GM21825 (cell line): Measurements from ENCODE around the gene CST1.
"Not testable (repeated sequence)": the region's sequence is repeated elsewhere in the genome, so short reads cannot be mapped to it uniquely, and the experiment has no call there.

Experiments used
- ATAC-seq: cut with Tn5 transposase; IDR thresholded peaks from one replicate; pipeline ENCODE4 v1.9.1; 2021; ENCODE audit warnings: mild to moderate bottlenecking, moderate library complexity; ENCODE audit not compliant: unreplicated experiment

The CST1 gene

DNA sequence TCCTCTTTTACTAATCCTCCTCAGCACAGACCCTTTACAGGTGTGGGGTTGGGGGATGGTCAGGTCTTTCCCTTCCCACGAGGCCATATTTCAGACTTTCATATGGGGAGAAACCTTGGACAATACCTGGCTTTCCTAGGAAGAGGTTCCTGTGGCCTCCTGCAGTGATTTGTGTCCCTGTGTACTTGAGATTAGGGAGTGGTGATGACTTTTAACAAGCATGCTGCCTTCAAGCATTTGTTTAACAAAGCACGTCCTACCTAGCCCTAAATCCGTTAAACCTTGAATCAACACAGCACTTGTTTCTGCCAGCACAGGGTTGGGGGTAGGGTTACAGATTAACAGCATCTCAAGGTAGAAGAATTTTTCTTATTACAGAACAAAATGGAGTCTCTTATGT is 6.1 kb upstream of the CST1 start:
- ATAC-seq = not testable (repeated sequence)

DNA sequence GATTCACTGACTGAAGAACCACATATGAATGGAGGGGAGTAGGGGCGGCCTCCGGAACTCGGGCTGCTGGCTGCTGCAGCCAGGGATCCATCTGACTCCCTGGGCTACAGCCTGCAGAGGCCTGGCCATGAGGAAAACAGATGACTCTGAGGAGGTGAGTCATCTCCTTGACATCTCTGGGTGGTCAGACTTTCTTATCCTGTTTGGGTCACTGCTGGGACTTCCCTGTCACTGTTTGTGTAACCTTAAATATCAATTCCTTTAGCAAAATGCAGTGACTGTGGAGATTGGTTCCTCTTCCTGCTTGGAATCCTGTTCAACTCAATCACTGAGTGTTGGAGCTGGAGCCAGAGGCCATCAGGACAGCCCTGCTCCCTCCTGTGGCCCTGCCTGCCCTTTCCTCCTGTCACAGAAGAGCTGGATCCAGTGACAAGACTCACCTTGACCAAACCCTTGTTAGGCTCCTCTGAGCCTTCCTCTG is 4.4 kb upstream of the CST1 start:
- ATAC-seq = not testable (repeated sequence)

DNA sequence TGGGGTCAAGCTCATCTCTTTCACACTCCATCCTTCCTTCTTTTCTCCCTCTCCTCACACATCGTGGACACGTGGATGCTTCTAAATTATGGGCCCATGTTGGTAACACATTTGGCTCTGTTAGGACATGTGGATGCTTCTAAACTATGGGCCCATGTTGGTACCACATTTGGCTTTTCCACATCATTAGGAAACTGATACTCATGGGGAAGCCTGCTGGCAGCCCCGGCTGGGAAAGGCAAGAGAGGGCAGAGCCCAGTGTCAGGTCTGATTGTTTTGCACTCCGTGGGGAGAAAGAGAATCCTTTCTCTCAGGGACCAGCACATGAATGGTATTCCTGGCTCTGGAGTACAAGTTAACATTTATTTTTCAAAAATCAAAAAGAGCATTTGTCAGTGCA is 4.0 kb upstream of the CST1 start:
- no peak for ATAC-seq

DNA sequence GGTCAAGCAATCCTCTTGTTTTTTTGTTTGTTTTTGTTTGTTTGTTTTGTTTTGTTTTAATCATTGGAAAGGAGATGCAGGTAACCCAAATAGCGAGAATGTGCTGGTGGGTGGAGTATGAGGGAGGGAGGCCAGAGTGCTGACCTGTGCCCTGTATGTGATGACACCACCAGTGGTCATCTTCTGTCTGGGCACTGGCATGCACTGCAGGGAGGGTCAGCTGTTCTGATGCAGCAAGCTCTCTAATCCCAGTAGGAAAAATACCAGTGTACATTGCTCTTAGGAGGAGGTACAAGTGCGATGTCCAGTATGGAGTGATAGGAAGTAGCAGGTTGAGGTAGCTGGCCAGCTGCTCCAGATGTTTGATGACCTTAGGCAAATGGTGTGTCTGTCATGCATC is 2.9 kb upstream of the CST1 start:
- no peak for ATAC-seq

DNA sequence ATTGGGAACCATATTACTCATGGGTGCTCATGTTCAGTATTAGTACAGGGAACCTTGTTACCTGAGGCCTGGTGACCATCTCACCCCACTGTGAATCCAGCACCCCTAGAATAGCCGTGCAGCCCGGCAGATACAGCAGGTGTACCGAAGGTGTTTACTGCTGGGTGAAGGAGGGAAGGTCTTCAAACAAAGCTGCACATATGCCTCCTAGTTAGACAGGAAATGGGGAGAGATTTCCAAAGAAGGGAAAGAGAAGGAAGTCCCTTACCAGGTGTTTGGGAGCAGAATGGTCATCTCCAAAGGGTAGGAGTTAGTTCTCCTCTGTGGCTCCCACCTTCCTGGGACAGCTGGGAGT is 2.4 kb upstream of the CST1 start:
- ATAC-seq = no peak

DNA sequence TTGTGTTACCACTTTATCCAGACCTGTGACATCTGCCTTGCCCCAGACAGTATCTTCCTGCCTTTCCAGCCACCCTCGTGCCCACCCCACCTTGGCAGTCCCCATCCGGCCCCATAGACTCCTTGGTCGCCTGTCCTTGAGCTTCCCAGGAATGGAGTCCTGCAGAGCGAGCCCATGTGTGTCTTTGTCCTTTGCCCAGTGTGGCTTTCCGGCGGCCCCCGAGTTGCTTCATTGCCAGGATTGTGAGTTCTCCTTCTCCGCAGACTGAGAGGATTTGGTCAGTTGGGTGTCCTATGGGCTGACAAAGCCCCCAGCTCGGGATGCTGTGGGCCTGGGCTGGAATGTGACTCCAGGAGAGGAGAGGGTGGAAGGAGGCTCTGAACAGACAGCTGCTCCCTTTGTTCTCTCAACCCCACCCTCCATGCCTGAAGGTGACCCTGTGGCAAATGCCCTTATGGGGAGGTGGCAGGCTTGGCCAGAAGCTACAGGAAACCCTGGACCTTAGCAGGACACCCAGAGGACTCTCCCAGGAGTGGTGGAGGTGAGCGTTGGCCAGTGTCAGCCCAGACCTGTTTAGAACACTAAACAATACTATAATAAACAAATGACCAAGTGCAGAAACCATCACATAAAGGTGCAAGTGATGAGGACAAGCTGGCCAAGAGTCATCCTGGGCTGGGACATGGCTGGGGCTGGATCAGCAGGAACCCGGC is 1.9 kb upstream of the CST1 start:
- ATAC-seq = no peak

DNA sequence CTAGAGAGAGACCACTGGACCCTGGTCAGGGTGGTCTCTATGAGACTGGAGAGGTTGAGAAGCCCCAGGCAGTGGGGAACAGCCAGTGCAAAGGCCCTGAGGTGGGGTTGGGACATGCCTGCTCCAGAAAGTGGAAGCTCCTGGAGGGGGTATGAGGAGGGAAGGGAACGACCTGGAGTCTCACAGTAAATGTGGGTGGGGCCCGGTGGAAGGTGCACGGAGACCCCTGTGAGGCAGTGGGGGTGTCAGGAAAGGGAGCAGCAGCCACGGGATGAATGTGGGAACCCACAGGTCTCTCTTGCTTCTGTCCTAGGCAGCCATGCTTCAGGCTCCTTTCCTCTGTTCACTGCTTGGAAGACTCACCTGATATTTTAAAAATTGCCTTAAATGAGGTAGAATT is 1.3 kb upstream of the CST1 start:
- ATAC-seq = no peak

DNA sequence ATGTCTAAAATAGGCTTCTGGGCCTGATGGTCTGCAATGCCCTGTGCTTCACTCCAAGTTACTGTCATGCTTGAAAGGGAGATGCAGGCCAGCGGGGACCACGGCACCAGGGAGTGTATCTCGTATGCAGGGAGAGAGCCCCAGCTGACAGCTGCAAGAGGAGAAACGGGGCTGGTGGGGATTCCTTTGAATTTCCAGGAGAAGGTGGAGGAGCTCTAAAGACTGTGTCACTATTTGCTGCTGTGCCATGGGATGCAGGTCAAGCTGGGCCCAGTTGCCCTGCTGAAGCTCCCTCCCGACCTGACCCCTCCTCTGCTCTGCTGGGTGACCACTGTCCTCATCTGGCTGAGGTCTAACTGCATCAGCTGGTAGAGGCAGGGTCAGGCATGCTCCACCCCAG is 989 bp downstream of the CST1 start:
- ATAC-seq = no peak

DNA sequence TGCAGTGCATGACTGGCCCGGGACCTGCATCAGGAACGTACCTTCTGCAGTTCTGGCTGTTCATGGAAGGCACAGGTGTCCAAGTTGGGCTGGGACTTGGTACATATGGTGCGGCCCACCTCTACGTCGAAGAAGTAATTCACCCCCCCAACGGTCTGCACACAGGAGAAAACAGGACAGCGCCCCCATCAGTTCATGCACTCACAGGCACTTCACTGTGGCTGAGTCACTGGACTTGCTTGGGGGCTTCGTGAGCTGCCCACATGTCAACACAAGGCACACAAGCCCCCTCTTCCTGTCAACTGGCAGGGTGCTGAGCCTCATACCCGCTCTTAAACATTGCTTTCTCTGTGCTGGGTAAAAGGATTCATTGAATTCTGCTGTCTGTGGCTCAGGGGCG is 1.8 kb downstream of the CST1 start:
- not testable (repeated sequence) for ATAC-seq

DNA sequence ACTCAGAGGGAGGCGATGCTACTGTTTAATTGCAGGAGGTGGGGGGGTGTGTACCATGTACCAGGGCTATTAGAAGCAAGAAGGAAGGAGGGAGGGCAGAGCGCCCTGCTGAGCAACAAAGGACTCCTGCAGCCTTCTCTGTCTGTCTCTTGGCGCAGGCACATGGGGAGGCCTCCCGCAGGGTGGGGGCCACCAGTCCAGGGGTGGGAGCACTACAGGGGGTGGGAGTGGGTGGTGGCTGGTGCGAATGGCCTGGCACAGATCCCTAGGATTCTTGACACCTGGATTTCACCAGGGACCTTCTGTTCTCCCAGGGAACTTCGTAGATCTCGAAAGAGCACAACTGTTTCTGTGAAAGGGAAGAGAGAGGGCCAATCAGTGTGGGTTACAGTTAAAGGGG is 3.2 kb downstream of the CST1 start:
- not testable (repeated sequence) for ATAC-seq

DNA sequence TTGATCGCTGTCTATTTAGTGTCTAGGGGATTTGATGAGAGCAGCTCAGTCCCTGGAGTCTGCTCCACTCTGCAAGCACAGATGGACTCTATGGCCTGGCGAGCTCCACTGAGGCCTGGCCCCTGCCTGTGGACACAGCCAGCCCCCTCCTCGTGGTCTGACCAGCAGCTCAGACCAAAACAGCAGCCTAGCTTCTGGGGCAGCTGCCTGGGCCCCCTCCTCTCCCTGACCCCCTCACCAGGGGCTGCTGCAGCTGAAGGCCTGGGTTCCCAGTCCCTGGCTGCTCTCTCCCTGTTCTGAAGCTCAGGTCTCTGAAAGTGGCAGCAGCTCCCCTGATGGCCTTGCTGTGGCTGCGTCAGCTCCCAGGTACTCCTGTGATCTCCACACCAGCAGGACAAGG is 3.6 kb downstream of the CST1 start:
- not testable (repeated sequence) for ATAC-seq

DNA sequence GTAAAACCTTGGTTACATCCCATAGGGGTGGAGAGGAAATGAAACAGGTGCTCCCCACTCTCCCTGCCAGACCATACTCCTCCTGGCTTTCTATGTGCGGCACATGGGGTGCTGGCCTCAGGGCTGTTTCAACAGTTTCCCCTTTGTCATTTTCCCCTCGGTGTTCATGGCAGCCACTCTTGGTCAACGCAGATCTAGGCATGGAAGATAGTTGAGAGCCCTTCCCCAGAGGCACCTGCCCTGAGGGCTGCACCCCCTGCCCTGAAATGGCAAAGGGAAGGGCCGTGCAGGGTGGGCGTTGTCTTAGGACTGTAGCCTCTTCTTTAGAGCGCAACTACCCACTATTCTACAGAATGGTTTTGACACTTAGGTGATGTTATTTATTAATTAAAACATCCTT is 4.4 kb downstream of the CST1 start:
- no peak for ATAC-seq

DNA sequence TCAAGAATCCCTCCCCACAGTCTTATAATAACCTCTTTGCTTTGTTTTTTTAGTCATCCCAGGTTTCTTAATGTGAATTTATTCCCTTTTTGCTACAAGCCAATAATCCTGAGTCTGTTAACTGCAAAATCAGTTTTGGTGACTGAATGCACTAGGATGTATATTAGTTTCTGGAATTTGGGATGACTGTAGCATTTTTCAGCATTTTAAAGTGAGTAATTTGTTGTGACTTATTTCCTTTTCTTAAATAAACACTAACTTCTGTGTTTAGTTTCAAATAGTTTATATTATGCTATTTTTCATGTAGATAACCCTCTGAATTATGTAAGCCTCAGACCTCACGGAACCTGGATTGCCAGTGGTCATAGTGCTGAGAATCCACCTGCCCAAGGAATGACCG is 5.5 kb downstream of the CST1 start:
- ATAC-seq = no peak

DNA sequence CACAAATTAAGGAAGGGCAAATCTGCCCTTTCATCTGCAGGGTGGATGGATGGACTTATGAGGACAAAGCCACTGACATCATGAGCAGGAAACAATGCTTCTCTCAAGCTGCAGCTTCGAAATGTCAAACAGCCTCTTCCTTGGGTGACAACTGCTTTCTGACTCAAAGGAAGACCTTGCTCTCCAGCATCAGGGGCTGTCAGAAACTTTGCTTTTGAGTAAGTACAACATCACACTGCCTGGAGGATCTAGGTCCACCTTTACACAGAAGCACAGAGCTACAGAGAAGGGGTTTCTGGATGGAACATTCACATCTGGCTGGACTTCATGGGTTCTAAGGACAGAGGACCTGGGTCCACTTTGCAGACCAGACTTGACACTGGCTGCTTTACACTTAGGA is 5.9 kb downstream of the CST1 start:
- ATAC-seq = no peak

DNA sequence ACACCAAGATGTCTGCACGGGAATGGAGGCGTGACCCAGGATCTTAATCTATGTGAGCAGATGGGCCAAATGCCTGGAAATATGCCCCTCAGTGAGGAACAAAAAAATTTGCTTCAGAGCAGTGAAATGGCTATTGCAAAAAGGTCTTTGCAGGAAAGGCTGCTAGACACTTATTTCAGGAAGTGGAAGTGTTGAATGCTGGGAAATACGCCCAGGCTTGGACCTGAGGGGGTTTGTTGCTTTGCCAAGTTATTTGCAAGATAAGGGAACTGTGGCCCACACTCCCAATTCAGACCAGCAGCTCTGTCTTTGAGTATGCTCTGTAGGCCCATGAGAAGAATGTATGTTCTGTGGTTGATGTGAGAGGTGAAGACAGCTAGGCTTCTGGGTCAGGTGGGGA is 15.3 kb downstream of the CST1 start:
- ATAC-seq = not testable (repeated sequence)

DNA sequence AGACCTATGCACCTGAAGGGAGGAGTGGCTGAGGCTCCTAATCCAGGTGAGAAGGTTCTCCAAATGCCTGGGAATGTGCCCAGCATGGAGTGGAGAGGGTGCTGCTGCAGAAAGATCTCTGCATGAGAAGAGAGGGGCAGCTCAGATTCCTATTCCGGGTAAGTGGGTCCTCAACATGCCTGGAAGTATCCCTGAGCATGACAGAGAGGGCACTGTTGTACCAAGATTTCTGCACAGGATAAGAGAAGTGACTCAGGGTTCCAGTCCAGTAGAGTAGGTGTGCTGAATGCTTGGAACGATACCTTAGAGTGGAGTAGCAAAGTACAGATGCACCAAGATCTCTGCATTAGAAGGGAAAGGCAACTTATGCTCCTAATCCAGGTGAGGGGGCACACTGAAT is 15.8 kb downstream of the CST1 start:
- not testable (repeated sequence) for ATAC-seq

DNA sequence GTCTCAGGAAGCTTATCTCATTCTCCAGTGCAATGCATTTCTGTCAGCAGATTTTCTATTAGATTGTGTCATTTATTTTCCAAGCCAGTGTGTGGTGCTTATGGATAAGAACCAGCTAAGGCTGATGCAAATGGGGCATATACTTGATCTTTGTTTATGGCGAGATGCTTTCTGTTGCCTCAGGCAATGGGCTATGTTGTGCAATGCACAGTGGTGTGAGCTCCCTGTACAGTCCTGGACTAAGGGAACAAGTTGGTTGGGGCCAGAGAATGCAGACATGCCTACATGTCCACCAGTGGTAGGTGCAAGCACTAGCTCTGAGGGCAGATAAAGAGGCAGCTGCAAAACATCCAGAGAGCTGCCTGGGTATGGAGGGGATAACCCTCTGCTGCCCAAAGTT is 16.3 kb downstream of the CST1 start:
- not testable (repeated sequence) for ATAC-seq

DNA sequence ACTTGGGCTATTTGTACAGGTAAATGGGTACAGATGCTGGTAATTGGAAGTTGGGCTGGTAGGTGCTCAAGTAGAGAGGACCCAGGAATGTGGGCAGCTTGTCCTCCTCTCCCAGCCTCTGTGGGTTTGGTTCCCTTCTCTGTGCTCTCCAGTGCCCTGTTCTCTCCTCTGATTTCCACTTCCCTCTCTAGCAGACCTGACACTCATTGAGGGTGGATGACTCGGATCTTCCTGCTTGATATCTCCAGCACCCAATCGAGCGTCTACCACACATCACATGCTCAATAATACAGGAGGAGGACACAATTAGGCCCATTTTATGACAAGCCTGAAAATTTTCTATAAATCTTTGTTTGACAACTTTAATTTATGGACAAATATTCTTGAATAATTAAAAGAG is 23.7 kb downstream of the CST1 start:
- no peak for ATAC-seq

DNA sequence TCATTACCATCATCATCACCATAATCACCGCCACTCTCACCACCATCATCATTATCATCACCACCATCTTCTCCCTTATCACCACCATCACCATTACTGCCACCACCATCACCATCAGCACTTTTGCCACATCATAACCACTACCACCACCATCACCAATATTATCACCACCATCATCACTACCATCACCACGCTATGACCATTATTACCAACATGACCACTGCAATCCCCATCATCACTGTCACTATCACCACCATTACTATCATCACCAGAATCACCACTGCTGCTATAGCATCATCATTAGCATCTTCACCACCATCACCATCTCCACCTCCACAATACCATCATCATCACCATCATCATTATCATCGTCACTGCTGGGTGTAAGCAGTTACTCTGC is 25.6 kb downstream of the CST1 start:
- no peak for ATAC-seq

DNA sequence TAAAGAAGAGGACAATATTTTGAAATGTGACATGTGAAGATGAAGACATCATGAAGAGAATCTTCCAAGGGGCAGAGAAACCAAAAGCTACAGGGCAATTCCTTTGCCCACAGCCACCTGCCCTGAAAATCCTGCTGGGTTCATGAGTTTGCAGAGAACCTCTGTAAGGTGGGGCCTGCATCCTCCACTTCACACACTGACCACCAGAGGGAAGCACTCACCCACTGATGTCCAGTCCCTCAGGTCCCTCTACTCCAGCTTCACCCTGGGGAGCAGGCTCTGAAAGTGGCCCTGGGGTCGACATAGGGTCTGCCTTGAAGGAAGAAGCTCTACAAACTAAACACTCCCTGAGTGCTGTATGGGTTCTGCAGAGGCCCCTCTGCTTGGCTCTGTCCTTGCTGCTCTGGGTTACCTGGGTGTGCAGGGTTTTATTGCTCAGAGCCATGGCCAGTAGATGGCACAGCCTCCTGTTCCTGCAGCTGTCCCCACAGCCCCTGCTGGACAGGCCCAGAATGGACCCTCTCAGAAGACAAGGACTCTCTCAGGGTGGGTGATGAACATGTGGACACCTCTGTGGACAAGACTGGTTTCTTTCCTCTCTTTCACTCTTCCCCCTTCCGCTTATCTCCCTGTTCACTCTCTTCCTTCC is 27.0 kb downstream of the CST1 start:
- not testable (repeated sequence) for ATAC-seq

DNA sequence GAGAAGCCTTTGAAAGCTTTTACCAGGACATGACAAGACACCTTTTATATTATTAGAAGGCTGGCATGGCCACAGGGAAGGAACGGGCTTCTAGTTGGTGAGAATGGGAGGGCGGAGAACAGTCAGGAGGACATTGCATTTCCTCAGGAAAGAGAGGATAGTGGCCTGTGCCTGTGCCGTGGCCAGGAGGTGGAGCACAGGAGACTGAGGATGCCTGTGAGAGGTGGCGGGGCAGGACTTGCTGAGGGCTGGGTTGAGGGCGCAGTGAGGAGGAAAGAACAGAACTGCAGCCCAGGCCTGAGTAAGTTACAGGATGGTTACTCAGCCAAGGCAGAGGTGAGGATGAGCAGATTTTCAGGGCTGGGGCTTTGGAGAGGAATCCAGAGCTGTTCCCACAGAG is 27.9 kb downstream of the CST1 start:
- not testable (repeated sequence) for ATAC-seq

DNA sequence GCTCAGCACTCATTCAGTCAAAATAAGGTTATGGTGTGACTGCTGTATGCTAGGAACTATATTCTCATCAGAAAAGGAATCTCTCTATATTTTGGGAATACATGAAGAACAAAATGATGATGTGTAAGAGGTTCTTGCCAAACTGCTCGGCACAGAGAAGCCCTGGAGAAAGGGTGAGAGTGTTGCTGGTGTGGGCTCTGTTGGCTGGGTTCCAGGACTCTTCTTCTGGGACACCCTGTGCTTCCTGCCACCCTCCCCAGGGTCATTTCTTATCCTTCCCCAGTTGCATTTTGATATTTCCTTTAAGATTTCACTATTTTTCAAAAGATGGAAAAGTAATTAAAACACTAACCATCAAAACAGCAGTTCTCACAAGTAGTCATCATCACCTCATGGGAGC is 28.8 kb downstream of the CST1 start:
- ATAC-seq = no peak

DNA sequence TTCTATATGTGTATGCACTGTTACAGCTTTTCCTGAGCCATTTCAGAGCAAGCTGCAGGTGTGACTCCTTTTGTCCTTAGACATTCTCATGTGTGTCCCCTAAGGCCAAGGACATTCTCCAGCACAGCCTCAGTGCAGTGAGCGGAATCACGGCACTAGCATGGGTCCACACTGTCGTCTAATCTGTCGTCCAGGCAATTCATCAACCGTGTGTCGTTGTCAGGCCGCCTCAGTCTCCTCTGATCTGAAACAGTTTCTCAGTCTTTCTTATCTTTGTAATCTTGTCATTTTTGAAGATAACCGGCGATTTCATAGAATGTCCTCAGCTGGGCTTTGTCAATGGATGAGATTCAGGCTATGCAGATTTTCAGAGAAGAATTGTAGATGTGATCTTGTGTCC is 31.4 kb downstream of the CST1 start:
- ATAC-seq = not testable (repeated sequence)
